Stimulated activated memory B cell treated with anti-CD40 and anti-IgM and Interleukin-4, amounts not matched to agents 10 μg/mL and 1 μg/mL and 100 μg/mL, for 72 hours (primary cell): ENCODE results near the gene TAF9B.
"Not testable (repeated sequence)": the region's sequence is repeated elsewhere in the genome, so short reads cannot be mapped to it uniquely, and the experiment has no call there.

Source experiments
- ATAC-seq: fragments of 150-1000 bp; cut with Tn5 transposase; 2 replicates; pipeline ENCODE4 v1.10.0; 2021
- H3K27ac Mint-ChIP-seq: one replicate; pipeline ENCODE4 v1.8.0; 2022; ENCODE audit warnings: mild to moderate bottlenecking, mixed read lengths
- H3K27me3 Mint-ChIP-seq: one replicate; pipeline ENCODE4 v1.8.0; 2022; ENCODE audit warnings: mixed read lengths
- H3K36me3 Mint-ChIP-seq: one replicate; pipeline ENCODE4 v1.8.0; 2022; ENCODE audit warnings: mixed read lengths
- H3K4me1 Mint-ChIP-seq: one replicate; pipeline ENCODE4 v1.8.0; 2022; ENCODE audit warnings: mixed read lengths
- H3K4me3 Mint-ChIP-seq: one replicate; pipeline ENCODE4 v1.8.0; 2022; ENCODE audit warnings: mild to moderate bottlenecking, moderate library complexity, mixed read lengths
- H3K9me3 Mint-ChIP-seq: one replicate; pipeline ENCODE4 v1.8.0; 2022; ENCODE audit warnings: mixed read lengths

The TAF9B gene

GRCh38 chrX:78125781-78126180 is 13.7 kb downstream of the TAF9B start:
- not testable (repeated sequence) for ATAC-seq, H3K27ac Mint-ChIP-seq, H3K4me1 Mint-ChIP-seq, H3K4me3 Mint-ChIP-seq, H3K9me3 Mint-ChIP-seq, H3K27me3 Mint-ChIP-seq
- peaks cover 42% of the 10 kb centered on the region for H3K36me3 Mint-ChIP-seq

- Mint-ChIP-seq H3K4me1 (peaks cover 5% of the 10 kb centered on the region), H3K27me3 (no peaks in the 10 kb centered on the region), H3K36me3 (peaks cover 42% of the 10 kb centered on the region), H3K9me3 (no peaks in the 10 kb centered on the region), H3K27ac (peak overlapping the region; percentile 19), H3K4me3 (no peak overlapping the region)
- ATAC-seq: no peak
These were observed 14.3 kb downstream of the TAF9B start for GRCh38 chrX:78125148-78125547.

GRCh38 chrX:78124307-78124706 is 15.1 kb downstream of the TAF9B start:
- Mint-ChIP-seq H3K9me3 (peaks cover 3% of the 10 kb centered on the region), H3K36me3 (peaks cover 45% of the 10 kb centered on the region), H3K4me3 (no peak overlapping the region), H3K27me3 (no peaks in the 10 kb centered on the region), H3K27ac (peak overlapping the region; percentile 19), H3K4me1 (peaks cover 11% of the 10 kb centered on the region)
- ATAC-seq: no peak

- Mint-ChIP-seq H3K27ac (no peak overlapping the region), H3K4me3 (no peak overlapping the region), H3K36me3 (peaks cover 54% of the 10 kb centered on the region), H3K9me3 (peaks cover 3% of the 10 kb centered on the region), H3K27me3 (no peaks in the 10 kb centered on the region), H3K4me1 (peaks cover 18% of the 10 kb centered on the region)
- no peak for ATAC-seq
These were observed 16.3 kb downstream of the TAF9B start for GRCh38 chrX:78123190-78123589.

GRCh38 chrX:78119521-78120227 is 19.8 kb downstream of the TAF9B start:
- peaks cover 25% of the 10 kb centered on the region for H3K4me1 Mint-ChIP-seq
- no peak overlapping the region for H3K4me3 Mint-ChIP-seq
- H3K27ac Mint-ChIP-seq: no peak overlapping the region
- peaks cover 3% of the 10 kb centered on the region for H3K9me3 Mint-ChIP-seq
- ATAC-seq: no peak
- peaks cover 70% of the 10 kb centered on the region for H3K36me3 Mint-ChIP-seq
- H3K27me3 Mint-ChIP-seq: no peaks in the 10 kb centered on the region

- ATAC-seq: no peak
- no peaks in the 10 kb centered on the region for H3K27me3 Mint-ChIP-seq
- no peak overlapping the region for H3K4me3 Mint-ChIP-seq
- no peak overlapping the region for H3K27ac Mint-ChIP-seq
- peaks cover 3% of the 10 kb centered on the region for H3K9me3 Mint-ChIP-seq
- peaks cover 71% of the 10 kb centered on the region for H3K36me3 Mint-ChIP-seq
- peaks cover 25% of the 10 kb centered on the region for H3K4me1 Mint-ChIP-seq
These were observed 20.8 kb downstream of the TAF9B start for GRCh38 chrX:78118628-78119027.

GRCh38 chrX:78116766-78117165 is 22.7 kb downstream of the TAF9B start:
- Mint-ChIP-seq H3K4me1 (peaks cover 25% of the 10 kb centered on the region), H3K27ac (no peak overlapping the region)

GRCh38 chrX:78116365-78116764 is 23.1 kb downstream of the TAF9B start:
- no peak overlapping the region for H3K27ac Mint-ChIP-seq
- H3K4me1 Mint-ChIP-seq: peaks cover 25% of the 10 kb centered on the region
- no peak for ATAC-seq
- no peak overlapping the region for H3K4me3 Mint-ChIP-seq
- H3K27me3 Mint-ChIP-seq: no peaks in the 10 kb centered on the region
- peaks cover 55% of the 10 kb centered on the region for H3K36me3 Mint-ChIP-seq
- peaks cover 3% of the 10 kb centered on the region for H3K9me3 Mint-ChIP-seq

More at GRCh38 chrX:78116766-78117165, 22.7 kb downstream of the TAF9B start:
- H3K9me3 Mint-ChIP-seq: peaks cover 3% of the 10 kb centered on the region
- no peak for ATAC-seq
- H3K36me3 Mint-ChIP-seq: peaks cover 59% of the 10 kb centered on the region
- no peak overlapping the region for H3K4me3 Mint-ChIP-seq
- no peaks in the 10 kb centered on the region for H3K27me3 Mint-ChIP-seq

- Mint-ChIP-seq H3K4me1 (peaks cover 24% of the 10 kb centered on the region), H3K4me3 (no peak overlapping the region), H3K27me3 (no peaks in the 10 kb centered on the region), H3K9me3 (no peaks in the 10 kb centered on the region), H3K36me3 (peaks cover 29% of the 10 kb centered on the region), H3K27ac (no peak overlapping the region)
- no peak for ATAC-seq
These were observed 28.1 kb downstream of the TAF9B start for GRCh38 chrX:78111140-78111931.

GRCh38 chrX:78109458-78109857 is 30.0 kb downstream of the TAF9B start:
- Mint-ChIP-seq H3K4me3 (no peak overlapping the region), H3K9me3 (no peaks in the 10 kb centered on the region), H3K36me3 (peaks cover 36% of the 10 kb centered on the region), H3K27me3 (no peaks in the 10 kb centered on the region), H3K4me1 (peaks cover 38% of the 10 kb centered on the region), H3K27ac (no peak overlapping the region)
- ATAC-seq: no peak

GRCh38 chrX:78106651-78106986 is 32.8 kb downstream of the TAF9B start:
- Mint-ChIP-seq H3K9me3 (no peaks in the 10 kb centered on the region), H3K4me3 (peak overlapping the region; percentile 90), H3K36me3 (peaks cover 31% of the 10 kb centered on the region), H3K27ac (peak overlapping the region; percentile 81), H3K4me1 (peaks cover 38% of the 10 kb centered on the region), H3K27me3 (no peaks in the 10 kb centered on the region)
- no peak for ATAC-seq

GRCh38 chrX:78105944-78106650 is 33.4 kb downstream of the TAF9B start:
- no peak for ATAC-seq
- no peaks in the 10 kb centered on the region for H3K9me3 Mint-ChIP-seq
- H3K4me1 Mint-ChIP-seq: peaks cover 38% of the 10 kb centered on the region
- peak overlapping the region; percentile 90 for H3K4me3 Mint-ChIP-seq
- H3K27ac Mint-ChIP-seq: peak overlapping the region; percentile 81
- no peaks in the 10 kb centered on the region for H3K27me3 Mint-ChIP-seq
- peaks cover 31% of the 10 kb centered on the region for H3K36me3 Mint-ChIP-seq

- H3K36me3 Mint-ChIP-seq: peaks cover 31% of the 10 kb centered on the region
- peak overlapping the region; percentile 90 for H3K4me3 Mint-ChIP-seq
- H3K4me1 Mint-ChIP-seq: peaks cover 35% of the 10 kb centered on the region
- no peaks in the 10 kb centered on the region for H3K9me3 Mint-ChIP-seq
- no peaks in the 10 kb centered on the region for H3K27me3 Mint-ChIP-seq
- peak overlapping the region; percentile 81 for H3K27ac Mint-ChIP-seq
- no peak for ATAC-seq
These were observed 34.8 kb downstream of the TAF9B start for GRCh38 chrX:78104447-78105176.

- peak; percentile 100 for ATAC-seq
- H3K36me3 Mint-ChIP-seq: peaks cover 31% of the 10 kb centered on the region
- no peaks in the 10 kb centered on the region for H3K9me3 Mint-ChIP-seq
- peak within 1 kb of the TSS; percentile 90 for H3K4me3 Mint-ChIP-seq
- peak within 1 kb of the TSS; percentile 81 for H3K27ac Mint-ChIP-seq
- peaks cover 32% of the 10 kb centered on the region for H3K4me1 Mint-ChIP-seq
- no peaks in the 10 kb centered on the region for H3K27me3 Mint-ChIP-seq
These were observed 35.6 kb downstream of the TAF9B start, which contains the start of gene PGK1 for GRCh38 chrX:78103623-78104446. Gene PGK1, plus strand, starts transcription at chrX:78104248. Its CDS starts 93 bp downstream, at chrX:78104341.
